ENCODE data around the gene KAZN.

Gene KAZN

GRCh38 chr1:14604414-14604813 lies 5.9 kb downstream of the KAZN start:
- no peaks in the 10 kb centered on the region for H3K9me3 ChIP-seq (ENCODE audit: insufficient read depth, low read depth, low read length)
- H3K9me2 ChIP-seq (replicated peaks; ENCODE audit: low read depth, low read length) = no peaks in the 10 kb centered on the region
- no peak overlapping the region for H3K4me2 ChIP-seq (ENCODE audit: low read depth, low read length, poor library complexity, severe bottlenecking)
- no peaks in the 10 kb centered on the region for H3F3A ChIP-seq (ENCODE audit: low read depth)
- peaks cover 4% of the 10 kb centered on the region for H3K27me3 ChIP-seq (ENCODE audit: insufficient read depth, low read length, poor library complexity, severe bottlenecking)
- H3K4me1 ChIP-seq (ENCODE audit: insufficient read depth, low read length, poor library complexity, severe bottlenecking) = no peaks in the 10 kb centered on the region
- no peaks in the 10 kb centered on the region for H4K20me1 ChIP-seq (ENCODE audit: insufficient read depth, low read length, poor library complexity, severe bottlenecking)
- no peak overlapping the region for H2AFZ ChIP-seq (ENCODE audit: low read length)
- H3K36me3 ChIP-seq (ENCODE audit: insufficient read depth, low read length) = no peaks in the 10 kb centered on the region
- H3K4me3 ChIP-seq (ENCODE audit: low read length, poor library complexity, severe bottlenecking) = no peak overlapping the region
- no peak for TF ChIP-seq CTCF (conservative IDR thresholded peaks at IDR 0.05; ENCODE audit: low read length)
- TF ChIP-seq EZH2phosphoT487 (IDR thresholded peaks at IDR 0.05; ENCODE audit: borderline replicate concordance) = no peak
- no peak overlapping the region for H3K9ac ChIP-seq (ENCODE audit: low read depth, low read length, poor library complexity, severe bottlenecking)
- H3K79me2 ChIP-seq (ENCODE audit: insufficient read depth, low read length) = no peaks in the 10 kb centered on the region

GRCh38 chr1:14605945-14606344 lies 7.5 kb downstream of the KAZN start:
- Histone ChIP-seq H3K4me3 (ENCODE audit: low read length, poor library complexity, severe bottlenecking) (no peak overlapping the region), H3K4me1 (ENCODE audit: insufficient read depth, low read length, poor library complexity, severe bottlenecking) (no peaks in the 10 kb centered on the region), H3K9me2 (replicated peaks; ENCODE audit: low read depth, low read length) (no peaks in the 10 kb centered on the region), H3K9me3 (ENCODE audit: insufficient read depth, low read depth, low read length) (no peaks in the 10 kb centered on the region), H2AFZ (ENCODE audit: low read length) (no peak overlapping the region), H3K4me2 (ENCODE audit: low read depth, low read length, poor library complexity, severe bottlenecking) (no peak overlapping the region), H3K79me2 (ENCODE audit: insufficient read depth, low read length) (no peaks in the 10 kb centered on the region), H3K27me3 (ENCODE audit: insufficient read depth, low read length, poor library complexity, severe bottlenecking) (no peaks in the 10 kb centered on the region), H4K20me1 (ENCODE audit: insufficient read depth, low read length, poor library complexity, severe bottlenecking) (no peaks in the 10 kb centered on the region), H3K9ac (ENCODE audit: low read depth, low read length, poor library complexity, severe bottlenecking) (no peak overlapping the region), H3K36me3 (ENCODE audit: insufficient read depth, low read length) (no peaks in the 10 kb centered on the region), H3F3A (ENCODE audit: low read depth) (no peaks in the 10 kb centered on the region)
- no peak for TF ChIP-seq EZH2phosphoT487 (IDR thresholded peaks at IDR 0.05; ENCODE audit: borderline replicate concordance)
- no peak for TF ChIP-seq CTCF (conservative IDR thresholded peaks at IDR 0.05; ENCODE audit: low read length)

GRCh38 chr1:14606632-14607031 lies 8.1 kb downstream of the KAZN start:
- Histone ChIP-seq H3F3A (ENCODE audit: low read depth) (no peaks in the 10 kb centered on the region), H3K27me3 (ENCODE audit: insufficient read depth, low read length, poor library complexity, severe bottlenecking) (no peaks in the 10 kb centered on the region), H3K9me2 (replicated peaks; ENCODE audit: low read depth, low read length) (no peaks in the 10 kb centered on the region), H2AFZ (ENCODE audit: low read length) (no peak overlapping the region), H3K9ac (ENCODE audit: low read depth, low read length, poor library complexity, severe bottlenecking) (no peak overlapping the region), H3K79me2 (ENCODE audit: insufficient read depth, low read length) (no peaks in the 10 kb centered on the region), H3K9me3 (ENCODE audit: insufficient read depth, low read depth, low read length) (no peaks in the 10 kb centered on the region), H3K4me3 (ENCODE audit: low read length, poor library complexity, severe bottlenecking) (no peak overlapping the region), H3K4me1 (ENCODE audit: insufficient read depth, low read length, poor library complexity, severe bottlenecking) (no peaks in the 10 kb centered on the region), H3K4me2 (ENCODE audit: low read depth, low read length, poor library complexity, severe bottlenecking) (no peak overlapping the region), H4K20me1 (ENCODE audit: insufficient read depth, low read length, poor library complexity, severe bottlenecking) (no peaks in the 10 kb centered on the region), H3K36me3 (ENCODE audit: insufficient read depth, low read length) (no peaks in the 10 kb centered on the region)
- TF ChIP-seq EZH2phosphoT487 (IDR thresholded peaks at IDR 0.05; ENCODE audit: borderline replicate concordance) (no peak), CTCF (conservative IDR thresholded peaks at IDR 0.05; ENCODE audit: low read length) (no peak; the same call in 1 of the 2 replicates)
